Coronary artery (tissue), 2 donors: ENCODE data around the gene IFT22.
"Not testable (repeated sequence)": the region's sequence is repeated elsewhere in the genome, so short reads cannot be mapped to it uniquely, and the experiment has no call there.

ENCODE experiments used
- DNase-seq: peaks from one replicate; pipeline ENCODE4 v3.0.0-alpha.2; 2017; ENCODE audit warnings: low spot score
- H3K27ac ChIP-seq, 2 donors: fragments of 200-600 bp; sonication (generic); one replicate each; pipeline ENCODE4 v1.5.1; 2016 to 2019
- H3K4me3 ChIP-seq: fragments of 200-600 bp; sonication (generic); 2 replicates; pipeline ENCODE4 v1.5.1; 2016; ENCODE audit warnings: mild to moderate bottlenecking, moderate library complexity
- TF ChIP-seq, protein P1 (sequence below): fragments of 200-600 bp; sonication (generic); IDR thresholded peaks from one replicate; pipeline ENCODE4 v1.5.1; 2019; ENCODE audit warnings: antibody characterized with exemption

Gene IFT22

DNA sequence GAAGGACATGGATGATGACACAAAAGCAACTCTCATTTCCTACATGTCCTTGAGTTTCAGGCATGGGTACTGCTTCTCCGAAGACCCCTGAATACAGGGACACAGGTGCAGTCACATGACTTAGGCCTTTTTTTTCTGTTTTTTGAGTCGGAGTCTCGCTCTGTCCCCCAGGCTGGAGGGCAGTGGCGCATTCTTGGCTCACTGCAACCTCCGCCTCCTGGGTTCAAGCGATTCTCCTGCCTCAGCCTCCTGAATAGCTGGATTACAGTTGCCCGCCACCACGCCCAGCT is 26.8 kb downstream of the IFT22 start:
- no peak for DNase-seq
- no peak overlapping the region for H3K27ac ChIP-seq
- H3K4me3 ChIP-seq = no peak overlapping the region
- TF ChIP-seq, protein P1, sequence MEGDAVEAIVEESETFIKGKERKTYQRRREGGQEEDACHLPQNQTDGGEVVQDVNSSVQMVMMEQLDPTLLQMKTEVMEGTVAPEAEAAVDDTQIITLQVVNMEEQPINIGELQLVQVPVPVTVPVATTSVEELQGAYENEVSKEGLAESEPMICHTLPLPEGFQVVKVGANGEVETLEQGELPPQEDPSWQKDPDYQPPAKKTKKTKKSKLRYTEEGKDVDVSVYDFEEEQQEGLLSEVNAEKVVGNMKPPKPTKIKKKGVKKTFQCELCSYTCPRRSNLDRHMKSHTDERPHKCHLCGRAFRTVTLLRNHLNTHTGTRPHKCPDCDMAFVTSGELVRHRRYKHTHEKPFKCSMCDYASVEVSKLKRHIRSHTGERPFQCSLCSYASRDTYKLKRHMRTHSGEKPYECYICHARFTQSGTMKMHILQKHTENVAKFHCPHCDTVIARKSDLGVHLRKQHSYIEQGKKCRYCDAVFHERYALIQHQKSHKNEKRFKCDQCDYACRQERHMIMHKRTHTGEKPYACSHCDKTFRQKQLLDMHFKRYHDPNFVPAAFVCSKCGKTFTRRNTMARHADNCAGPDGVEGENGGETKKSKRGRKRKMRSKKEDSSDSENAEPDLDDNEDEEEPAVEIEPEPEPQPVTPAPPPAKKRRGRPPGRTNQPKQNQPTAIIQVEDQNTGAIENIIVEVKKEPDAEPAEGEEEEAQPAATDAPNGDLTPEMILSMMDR = no peak

DNA sequence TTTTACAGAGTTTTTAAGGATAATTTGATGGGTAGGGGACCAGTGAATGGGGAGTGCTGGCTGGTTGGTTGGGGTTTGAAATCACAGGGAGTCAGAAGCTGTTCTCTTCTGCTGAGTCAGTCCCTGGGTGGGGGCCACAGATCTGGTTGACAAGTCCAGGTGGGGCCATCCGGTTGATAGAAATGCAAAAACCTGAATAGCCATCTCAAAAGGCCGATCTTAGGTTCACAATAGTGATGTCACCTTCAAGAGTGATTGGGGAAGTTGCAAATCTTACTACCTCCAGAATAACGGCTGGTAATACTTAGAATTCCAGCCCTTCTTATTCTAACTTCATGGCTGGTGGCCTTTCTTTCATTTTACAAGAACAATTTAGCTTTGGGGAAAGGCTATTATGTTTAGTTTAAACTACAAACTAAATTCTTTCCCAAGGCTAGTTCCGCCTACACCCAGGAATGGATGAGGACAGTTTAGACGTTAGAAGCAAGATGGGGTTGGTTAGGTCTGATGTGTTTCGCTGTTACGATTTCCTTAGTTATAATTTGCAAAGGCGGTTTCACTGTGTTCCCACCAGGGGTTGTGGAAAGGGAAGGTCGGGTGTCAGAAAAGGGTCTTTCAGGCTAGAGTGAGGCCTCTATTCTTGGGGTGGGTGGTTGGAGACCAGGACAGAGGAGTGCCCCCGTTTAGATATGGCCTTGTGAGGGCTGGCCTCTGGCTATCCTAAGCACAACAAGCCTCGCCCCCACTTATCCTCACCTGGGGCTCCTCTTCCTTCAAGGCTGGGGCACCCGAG is 27.4 kb downstream of the IFT22 start:
- DNase-seq = no peak
- H3K27ac ChIP-seq = no peak overlapping the region
- TF ChIP-seq, protein P1 = no peak
- H3K4me3 ChIP-seq = no peak overlapping the region

DNA sequence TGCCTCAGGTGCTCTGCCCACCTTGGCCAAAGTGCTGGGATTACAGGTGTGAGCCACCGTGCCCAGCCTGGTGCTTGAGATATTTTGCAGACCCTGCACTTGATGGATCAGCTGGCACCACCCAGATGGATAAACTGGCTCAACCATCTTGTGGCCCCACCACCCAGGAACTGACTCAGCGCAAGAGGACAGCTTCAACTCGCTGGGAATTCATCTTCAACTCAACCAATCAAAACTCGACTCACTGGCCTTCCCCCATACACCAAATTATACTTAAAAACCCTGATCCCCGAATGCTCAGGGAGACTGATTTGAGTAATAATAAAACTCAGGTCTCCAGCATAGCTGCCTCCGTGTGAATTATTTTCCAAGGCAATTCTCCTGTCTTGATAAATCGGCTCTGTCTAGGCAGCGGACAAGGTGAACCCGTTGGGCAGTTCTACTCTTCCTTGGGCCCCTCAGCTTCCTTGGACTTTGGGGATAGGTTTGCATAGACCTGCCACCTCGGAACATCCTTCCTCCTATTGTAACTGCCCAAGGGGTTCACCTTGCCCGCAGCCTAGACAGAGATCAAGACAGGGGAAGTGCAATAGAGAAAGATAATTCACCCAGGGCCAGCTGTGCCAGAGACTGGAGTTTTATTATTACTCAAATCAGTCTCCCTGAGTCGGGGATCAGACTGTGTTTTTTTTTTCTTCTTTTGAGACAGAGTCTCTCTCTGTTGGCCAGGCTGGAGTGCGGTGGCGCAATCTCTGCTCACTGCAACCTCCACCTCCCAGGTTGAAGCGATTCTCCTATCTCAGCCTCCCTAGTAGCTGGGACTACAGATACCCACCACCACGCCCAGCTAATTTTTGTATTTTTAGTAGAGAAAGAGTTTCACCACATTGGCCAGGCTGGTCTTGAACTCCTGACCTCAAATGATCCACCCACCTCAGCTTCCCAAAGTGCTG is 28.3 kb downstream of the IFT22 start:
- not testable (repeated sequence) for DNase-seq, H3K27ac ChIP-seq, H3K4me3 ChIP-seq

DNA sequence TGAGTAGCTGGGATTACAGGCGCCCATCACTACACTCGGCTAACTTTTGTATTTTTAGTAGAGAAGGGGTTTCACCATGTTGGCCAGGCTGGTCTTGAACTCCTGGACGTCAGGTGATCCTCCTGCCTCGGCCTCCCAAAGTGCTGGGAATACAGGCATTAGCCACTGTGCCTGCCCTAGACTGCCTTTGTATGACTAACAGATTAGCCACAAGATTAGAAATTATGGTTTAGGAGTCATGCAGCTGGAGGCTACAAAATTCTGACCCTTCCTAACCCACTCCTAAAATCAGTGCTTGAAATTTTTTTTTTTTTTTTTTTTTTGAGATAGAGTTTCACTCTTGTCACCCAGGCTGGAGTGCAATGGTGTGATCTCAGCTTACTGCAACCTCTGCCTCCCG is 29.0 kb downstream of the IFT22 start:
- H3K4me3 ChIP-seq, DNase-seq, H3K27ac ChIP-seq: not testable (repeated sequence)

DNA sequence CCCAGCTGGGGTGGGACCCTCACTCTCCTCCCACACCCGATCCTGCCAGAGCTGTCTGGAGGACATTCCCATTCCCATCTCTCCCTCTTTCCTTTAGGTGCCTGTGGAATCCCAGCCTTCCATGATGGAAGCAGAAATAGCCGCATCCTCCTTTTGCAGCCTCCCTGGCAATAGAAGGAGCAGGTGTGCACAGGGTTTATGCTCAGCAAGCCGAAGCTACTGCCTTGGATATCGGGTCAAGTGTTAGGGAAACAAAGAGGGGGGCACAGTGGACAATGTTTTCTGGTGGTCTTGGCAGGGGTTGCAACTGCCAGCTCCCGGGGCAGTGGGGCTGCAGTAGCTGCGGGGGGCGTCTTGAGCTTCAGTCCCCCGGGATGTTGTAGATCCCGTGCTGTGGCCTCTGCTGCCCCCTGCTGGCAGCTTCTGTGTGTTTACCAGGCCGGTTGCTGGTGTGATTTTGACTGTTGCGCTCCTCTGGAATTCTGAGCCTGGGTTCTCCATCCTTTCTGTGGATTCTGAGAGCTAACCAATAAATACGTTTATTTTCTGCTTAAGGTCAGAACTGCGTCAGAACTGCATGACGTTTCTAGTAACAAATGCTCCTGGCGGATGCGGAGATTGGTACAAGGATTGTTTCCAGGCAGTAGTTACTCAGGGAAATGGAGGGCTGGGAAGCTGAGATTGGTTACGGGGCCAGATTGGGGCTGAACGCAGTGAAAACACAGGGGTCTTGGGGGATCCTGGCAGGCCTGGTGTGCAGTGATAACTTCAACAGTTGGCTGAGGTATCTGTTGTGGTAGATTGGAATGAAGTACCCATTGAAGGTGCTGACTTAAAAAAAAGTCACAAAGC is 31.2 kb downstream of the IFT22 start:
- DNase-seq, H3K27ac ChIP-seq, H3K4me3 ChIP-seq: not testable (repeated sequence)
- TF ChIP-seq, protein P1 = peak; percentile 58

DNA sequence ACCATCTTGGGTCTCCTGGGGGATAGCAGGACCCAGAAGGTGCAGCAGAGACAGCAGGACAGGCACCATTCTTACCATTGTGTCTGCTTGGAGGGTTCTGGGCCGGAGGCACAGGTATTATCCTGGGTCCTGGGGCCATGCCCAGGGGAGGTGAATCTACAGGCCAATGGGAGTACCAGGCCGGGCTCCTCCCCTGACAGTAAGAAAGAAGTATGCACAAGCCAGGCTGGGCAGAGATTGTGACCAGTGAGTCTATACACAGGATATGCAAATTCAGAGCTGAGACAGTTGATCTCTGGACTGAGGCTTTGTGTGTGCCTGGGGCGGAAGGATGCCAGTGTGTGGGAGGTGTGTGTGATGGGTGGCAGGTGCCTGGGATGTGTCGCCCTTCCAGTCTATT is 31.9 kb downstream of the IFT22 start:
- H3K4me3 ChIP-seq = not testable (repeated sequence)

DNA sequence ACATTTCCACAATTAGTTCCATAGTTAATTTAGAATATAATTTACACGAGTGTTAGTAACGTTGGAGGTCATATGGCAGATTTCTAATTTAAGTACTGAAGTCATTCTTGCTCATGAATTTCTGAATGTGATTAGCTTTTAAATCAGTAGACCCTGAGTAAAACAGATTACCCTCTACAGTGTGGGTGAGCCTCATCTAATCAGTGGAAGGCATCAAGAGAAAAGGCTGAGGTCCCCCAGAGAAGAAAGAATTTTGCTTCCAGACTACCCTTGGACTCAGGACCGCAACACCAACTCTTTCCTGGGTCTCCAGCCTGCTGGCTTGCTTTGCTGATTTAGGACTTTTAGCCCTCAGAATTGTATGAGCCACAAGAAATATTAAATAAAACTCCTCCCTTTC is 33.2 kb downstream of the IFT22 start:
- Histone ChIP-seq H3K27ac (no peak overlapping the region), H3K4me3 (no peak overlapping the region)
- DNase-seq = no peak
- TF ChIP-seq, protein P1 = no peak

More for the DNA sequence above, 31.9 kb downstream of the IFT22 start:
- H3K27ac ChIP-seq, DNase-seq: not testable (repeated sequence)

DNA sequence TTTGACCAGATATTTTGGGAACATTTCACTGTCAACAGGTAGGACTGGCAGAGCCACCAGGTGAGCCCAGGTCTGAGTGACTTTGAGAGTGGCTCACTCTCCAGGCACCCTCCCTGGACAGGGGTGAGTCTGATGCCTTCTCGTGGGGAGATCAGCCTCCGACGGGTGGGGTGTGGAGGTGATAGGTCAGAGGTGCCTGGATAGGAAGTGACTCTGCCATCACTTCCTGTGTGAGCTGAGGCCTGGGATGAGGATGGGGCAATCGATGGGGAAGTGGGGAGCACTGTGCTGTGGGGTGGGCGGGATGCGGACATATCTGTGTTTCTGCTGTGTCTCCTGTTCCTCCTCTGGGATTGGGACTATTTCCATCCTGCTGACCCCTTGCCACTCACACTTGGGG is 34.6 kb downstream of the IFT22 start:
- TF ChIP-seq, protein P1 = no peak
- Histone ChIP-seq H3K4me3 (no peak overlapping the region), H3K27ac (no peak overlapping the region)
- no peak for DNase-seq

DNA sequence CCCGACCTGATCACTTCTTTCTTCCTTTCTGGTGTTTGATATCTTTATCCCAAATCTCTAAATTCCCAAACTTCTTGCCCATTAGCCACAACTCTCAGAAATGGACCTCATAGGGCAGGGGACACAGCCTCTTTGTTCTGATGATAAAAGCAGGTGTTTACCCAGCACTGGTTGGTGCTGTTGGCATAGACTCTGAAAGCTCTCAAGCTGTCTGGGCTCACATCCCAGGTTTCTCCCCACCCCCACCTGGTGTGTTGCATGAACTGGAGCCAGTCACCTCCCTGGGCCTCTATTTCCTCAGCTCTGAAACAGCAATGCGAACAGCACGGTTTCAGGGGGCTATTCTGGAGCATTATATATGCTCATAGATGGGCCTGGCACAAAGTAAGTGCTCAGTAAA is 35.7 kb downstream of the IFT22 start:
- not testable (repeated sequence) for H3K27ac ChIP-seq, H3K4me3 ChIP-seq, DNase-seq
